CD4-positive, alpha-beta T cell treated with Interleukin-17A for 1 hour (primary cell): ENCODE results near the gene ADAMTS17.

Source experiments
- DNase-seq: peaks from one replicate; pipeline ENCODE4 v3.0.0-alpha.2; 2020

The ADAMTS17 gene

GRCh38 chr15:99963096-99963825 lies 378.5 kb downstream of the ADAMTS17 start:
- DNase-seq = no peak

GRCh38 chr15:99962006-99962561 lies 379.7 kb downstream of the ADAMTS17 start:
- DNase-seq = no peak

- DNase-seq = no peak
Measured at GRCh38 chr15:99961011-99961441, 380.7 kb downstream of the ADAMTS17 start.

- no peak for DNase-seq
Measured at GRCh38 chr15:99959326-99959725, 382.4 kb downstream of the ADAMTS17 start.

GRCh38 chr15:99958426-99959097 lies 383.2 kb downstream of the ADAMTS17 start:
- no peak for DNase-seq

GRCh38 chr15:99957642-99958013 lies 384.1 kb downstream of the ADAMTS17 start:
- no peak for DNase-seq

GRCh38 chr15:99956820-99957641 lies 384.7 kb downstream of the ADAMTS17 start:
- DNase-seq = no peak

- no peak for DNase-seq
Measured at GRCh38 chr15:99956022-99956775, 385.6 kb downstream of the ADAMTS17 start.

GRCh38 chr15:99955532-99955931 lies 386.2 kb downstream of the ADAMTS17 start:
- DNase-seq = no peak

- DNase-seq = no peak
Measured at GRCh38 chr15:99955181-99955525, 386.6 kb downstream of the ADAMTS17 start.

- DNase-seq = no peak
Measured at GRCh38 chr15:99954361-99955180, 387.2 kb downstream of the ADAMTS17 start.

GRCh38 chr15:99953886-99954285 lies 387.9 kb downstream of the ADAMTS17 start:
- no peak for DNase-seq

- DNase-seq = no peak
Measured at GRCh38 chr15:99951511-99951910, 390.3 kb downstream of the ADAMTS17 start.

GRCh38 chr15:99944131-99944530 lies 397.6 kb downstream of the ADAMTS17 start:
- DNase-seq = no peak

- no peak for DNase-seq
Measured at GRCh38 chr15:99943466-99943865, 398.3 kb downstream of the ADAMTS17 start.

GRCh38 chr15:99932676-99933402 lies 408.9 kb downstream of the ADAMTS17 start:
- no peak for DNase-seq

GRCh38 chr15:99931703-99932603 lies 409.8 kb downstream of the ADAMTS17 start:
- no peak for DNase-seq

- DNase-seq = no peak
Measured at GRCh38 chr15:99930696-99931095, 411.1 kb downstream of the ADAMTS17 start.

- no peak for DNase-seq
Measured at GRCh38 chr15:99929266-99929665, 412.5 kb downstream of the ADAMTS17 start.

- DNase-seq = peak; percentile 88
Measured at GRCh38 chr15:99928429-99928981, 413.3 kb downstream of the ADAMTS17 start.
